ENCODE results near the gene PIP4P1. TPM values are rescaled to one million over a fixed set of nuclear protein-coding genes. Genes with fewer than 3 reads are reported as not detected.
"Not testable (repeated sequence)": the region's sequence is repeated elsewhere in the genome, so short reads cannot be mapped to it uniquely, and the experiment has no call there.

PIP4P1 gene
- total RNA-seq, 5 donors from 2014 or later (not counting 1 experiment from before 2014, with no cell fraction given): 54.2 to 72.8 (median 57.5) TPM

GRCh38 chr14:20458031-20458789, 3.0 kb downstream of the PIP4P1 start:
- Mint-ChIP-seq H3K27me3 (no peaks in the 10 kb centered on the region), H3K9me3 (no peaks in the 10 kb centered on the region), H3K4me3 (no peak overlapping the region), H3K36me3 (peaks cover 27% of the 10 kb centered on the region), H3K27ac (peak overlapping the region; percentile 52 to 65), H3K4me1 (peaks cover 24 to 41% (median 31%) of the 10 kb centered on the region in 3 donors)
- ATAC-seq (replicated peaks in 1 of 4) (no peak), DNase-seq (no peak)
- POLR2A ChIA-PET: interaction anchor here in 1 of 2 donors (0.7 kb wide), 1 partner anchor 22 kb away, joined by 3 read pairs; no protein-coding TSS in a partner anchor
- Histone ChIP-seq H3K9me3 (no peaks in the 10 kb centered on the region), H3K4me3 (ENCODE audit: control insufficient read depth in 1 of 2, extremely low read depth in 1 of 2, low read length in 1 of 2) (no peak overlapping the region), H3K4me1 (ENCODE audit: control insufficient read depth in 1 of 2, extremely low read depth in 1 of 2, insufficient read depth in 2 of 2, low read length in 2 of 2) (peaks cover 28 to 43% of the 10 kb centered on the region in 2 experiments), H3K36me3 (ENCODE audit: control insufficient read depth in 2 of 2, extremely low read depth in 1 of 2, insufficient read depth in 1 of 2, low read length in 1 of 2) (peaks cover 7 to 43% of the 10 kb centered on the region in 2 donors), H3K27ac (ENCODE audit: low read length) (no peak overlapping the region), H3K27me3 (replicated peaks in 1 of 2; ENCODE audit: control insufficient read depth in 2 of 2, extremely low read depth in 1 of 2, insufficient read depth in 2 of 2, low read length in 1 of 2) (no peaks in the 10 kb centered on the region)
- 81% methylated on average over 5 of the region's 8 CpGs for WGBS (ENCODE audit: insufficient coverage)
- CTCF ChIA-PET: no interaction called here

GRCh38 chr14:20456971-20457370, 4.3 kb downstream of the PIP4P1 start:
- Histone ChIP-seq H3K27ac (ENCODE audit: low read length) (no peak overlapping the region), H3K36me3 (ENCODE audit: control insufficient read depth in 2 of 2, extremely low read depth in 1 of 2, insufficient read depth in 1 of 2, low read length in 1 of 2) (peaks cover 9 to 49% of the 10 kb centered on the region in 2 donors), H3K27me3 (replicated peaks in 1 of 2; ENCODE audit: control insufficient read depth in 2 of 2, extremely low read depth in 1 of 2, insufficient read depth in 2 of 2, low read length in 1 of 2) (no peaks in the 10 kb centered on the region), H3K4me3 (ENCODE audit: control insufficient read depth in 1 of 2, extremely low read depth in 1 of 2, low read length in 1 of 2) (no peak overlapping the region), H3K4me1 (ENCODE audit: control insufficient read depth in 1 of 2, extremely low read depth in 1 of 2, insufficient read depth in 2 of 2, low read length in 2 of 2) (peaks cover 27 to 38% of the 10 kb centered on the region in 2 experiments), H3K9me3 (no peaks in the 10 kb centered on the region)
- WGBS (ENCODE audit: insufficient coverage): 96% methylated on average over 12 of the region's 13 CpGs
- ChIA-PET CTCF (interaction anchor here in 1 of 2 donors (0.6 kb wide), 1 partner anchor 129 kb away, joined by 4 read pairs; no protein-coding TSS in a partner anchor), POLR2A (interaction anchor here (1.0 to 3.2 kb wide), 2 partner anchors 13 kb away, joined by 3 to 13 read pairs; no protein-coding TSS in a partner anchor)
- no peak overlapping the region for H3K27ac Mint-ChIP-seq
- ATAC-seq (replicated peaks in 1 of 4) (no peak), DNase-seq (no peak)
- no peaks in the 10 kb centered on the region for H3K27me3 Mint-ChIP-seq
- H3K36me3 Mint-ChIP-seq: peaks cover 33% of the 10 kb centered on the region
- no peak overlapping the region for H3K4me3 Mint-ChIP-seq
- no peaks in the 10 kb centered on the region for H3K9me3 Mint-ChIP-seq
- H3K4me1 Mint-ChIP-seq: peaks cover 30 to 46% (median 36%) of the 10 kb centered on the region in 3 donors

DNA sequence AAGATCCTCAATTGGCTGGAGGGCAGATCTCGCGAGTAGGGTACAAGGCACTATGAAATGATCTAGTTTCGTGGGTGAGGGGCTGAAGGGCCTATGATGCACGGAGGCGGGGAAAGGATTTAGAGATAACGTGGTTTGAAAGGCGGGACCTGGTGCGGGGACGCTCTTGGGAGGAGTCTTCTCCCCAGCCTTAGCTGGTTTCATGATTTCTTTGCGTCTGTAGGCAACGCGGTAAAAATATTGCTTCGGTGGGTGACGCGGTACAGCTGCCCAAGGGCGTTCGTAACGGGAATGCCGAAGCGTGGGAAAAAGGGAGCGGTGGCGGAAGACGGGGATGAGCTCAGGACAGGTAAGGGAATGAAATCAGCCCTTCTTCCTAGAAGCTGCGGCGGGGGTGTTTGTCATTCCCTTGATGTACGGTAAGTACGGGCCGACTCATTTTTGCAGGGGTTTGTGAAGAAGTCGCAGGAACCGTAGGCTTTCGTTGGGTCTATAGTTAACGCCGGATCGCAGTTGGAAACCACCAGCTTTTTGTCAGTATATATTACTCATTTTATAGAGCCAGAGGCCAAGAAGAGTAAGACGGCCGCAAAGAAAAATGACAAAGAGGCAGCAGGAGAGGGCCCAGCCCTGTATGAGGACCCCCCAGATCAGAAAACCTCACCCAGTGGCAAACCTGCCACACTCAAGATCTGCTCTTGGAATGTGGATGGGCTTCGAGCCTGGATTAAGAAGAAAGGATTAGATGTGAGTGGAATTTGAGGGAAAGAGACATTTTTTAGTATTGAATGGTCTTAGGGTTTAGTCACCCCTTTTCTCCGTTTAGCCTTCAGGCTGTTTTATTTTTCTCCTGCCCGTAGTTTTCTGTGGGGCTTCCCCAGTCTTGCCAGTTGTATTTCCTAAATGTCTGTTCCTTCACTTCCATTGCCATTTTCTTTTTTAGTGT, 5.6 kb downstream of the PIP4P1 start:
- Histone ChIP-seq H3K27ac (ENCODE audit: low read length) (peak overlapping the region; percentile 88), H3K4me1 (ENCODE audit: control insufficient read depth in 1 of 2, extremely low read depth in 1 of 2, insufficient read depth in 2 of 2, low read length in 2 of 2) (peaks cover 26 to 31% of the 10 kb centered on the region in 2 experiments), H3K27me3 (replicated peaks in 1 of 2; ENCODE audit: control insufficient read depth in 2 of 2, extremely low read depth in 1 of 2, insufficient read depth in 2 of 2, low read length in 1 of 2) (no peaks in the 10 kb centered on the region), H3K4me3 (ENCODE audit: control insufficient read depth in 1 of 2, extremely low read depth in 1 of 2, low read length in 1 of 2) (peak overlapping the region; percentile 87 to 88), H3K36me3 (ENCODE audit: control insufficient read depth in 2 of 2, extremely low read depth in 1 of 2, insufficient read depth in 1 of 2, low read length in 1 of 2) (peaks cover 14 to 61% of the 10 kb centered on the region in 2 donors), H3K9me3 (no peaks in the 10 kb centered on the region)
- DNase-seq: peak in 21 of 35 experiments; percentile 74 to 87 (median 80)
- ChIA-PET POLR2A (interaction anchor here (0.6 to 3.2 kb wide), 10 partner anchors 14 to 228 kb away, joined by 3 to 13 read pairs (median 4); partner anchors contain the start of genes PARP2 (in 1 of the 2) and TEP1 (in 1 of the 2)), CTCF (interaction anchor here in 1 of 2 donors (0.5 to 2.8 kb wide), 8 partner anchors 22 to 1069 kb away, joined by 3 to 11 read pairs (median 4); partner anchors contain the start of gene TTC5)
- Mint-ChIP-seq H3K4me1 (peaks cover 22 to 39% (median 32%) of the 10 kb centered on the region in 3 donors), H3K36me3 (peaks cover 39% of the 10 kb centered on the region), H3K4me3 (no peak overlapping the region), H3K9me3 (no peaks in the 10 kb centered on the region), H3K27me3 (no peaks in the 10 kb centered on the region), H3K27ac (no peak overlapping the region)
- under 1% methylated on average over 36 of the region's 39 CpGs for WGBS (ENCODE audit: insufficient coverage)
- ATAC-seq (replicated peaks in 1 of 4): peak; percentile 63 to 74 (median 64)

DNA sequence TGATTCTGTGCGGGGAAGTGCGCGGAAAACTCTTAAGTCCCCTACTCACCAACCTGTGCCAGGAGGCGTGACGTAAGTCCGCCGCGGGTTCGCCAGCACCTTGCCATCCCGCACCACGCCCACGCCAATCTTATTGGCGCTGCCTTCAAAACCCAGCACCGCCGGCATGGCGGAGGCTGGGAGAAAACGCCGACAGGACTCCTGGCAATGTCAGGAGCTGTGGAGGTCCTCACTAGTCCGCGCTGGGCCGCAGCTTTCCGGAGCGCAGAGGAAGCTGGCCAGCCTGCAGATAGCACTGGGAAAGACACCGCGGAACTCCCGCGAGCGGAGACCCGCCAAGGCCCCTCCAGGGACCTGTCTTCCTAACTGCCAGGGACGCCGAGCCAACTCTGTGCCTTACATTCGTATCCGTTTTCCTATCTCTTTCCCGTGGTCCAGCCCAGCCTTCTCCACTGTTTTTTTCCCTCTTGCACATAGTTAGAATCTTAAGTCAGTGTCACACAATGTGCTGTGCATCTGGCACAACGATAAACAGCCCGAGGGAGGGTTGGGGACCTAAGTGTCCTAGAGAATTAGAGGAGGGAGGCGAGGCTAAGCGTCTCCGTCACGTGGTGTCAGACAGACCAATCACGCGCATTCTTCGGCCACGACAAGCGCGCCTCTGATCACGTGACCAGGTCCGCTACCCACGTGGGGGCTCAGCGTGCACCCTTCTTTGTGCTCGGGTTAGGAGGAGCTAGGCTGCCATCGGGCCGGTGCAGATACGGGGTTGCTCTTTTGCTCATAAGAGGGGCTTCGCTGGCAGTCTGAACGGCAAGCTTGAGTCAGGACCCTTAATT, 6.5 kb downstream of the PIP4P1 start, which contains the start of the genes APEX1 and OSGEP:
APEX1 (plus strand) TSS at position 711 of the 839 bp plus-strand sequence. CDS start 420 bp downstream, outside the sequence.
OSGEP (minus strand) TSS at position 297 of the 839 bp plus-strand sequence; CDS start at position 168, 129 bp downstream.
- Histone ChIP-seq H3K4me3 (ENCODE audit: control insufficient read depth in 1 of 2, extremely low read depth in 1 of 2, low read length in 1 of 2) (peak within 1 kb of the TSS; percentile 87 to 88), H3K4me1 (ENCODE audit: control insufficient read depth in 1 of 2, extremely low read depth in 1 of 2, insufficient read depth in 2 of 2, low read length in 2 of 2) (peaks cover 21 to 23% of the 10 kb centered on the region in 2 experiments), H3K36me3 (ENCODE audit: control insufficient read depth in 2 of 2, extremely low read depth in 1 of 2, insufficient read depth in 1 of 2, low read length in 1 of 2) (peaks cover 14 to 63% of the 10 kb centered on the region in 2 donors), H3K27me3 (replicated peaks in 1 of 2; ENCODE audit: control insufficient read depth in 2 of 2, extremely low read depth in 1 of 2, insufficient read depth in 2 of 2, low read length in 1 of 2) (no peaks in the 10 kb centered on the region), H3K9me3 (no peaks in the 10 kb centered on the region), H3K27ac (ENCODE audit: low read length) (peak within 1 kb of the TSS; percentile 88)
- POLR2A ChIA-PET: interaction anchor here (0.7 to 3.2 kb wide), 8 partner anchors 15 to 229 kb away, joined by 3 to 13 read pairs (median 4); partner anchors contain the start of genes PARP2 (in 1 of the 2) and TEP1 (in 1 of the 2)
- CTCF ChIA-PET: interaction anchor here in 1 of 2 donors (0.5 to 2.8 kb wide), 8 partner anchors 9 to 229 kb away, joined by 3 to 11 read pairs (median 4); partner anchors contain the start of gene TTC5
- Mint-ChIP-seq H3K4me3 (peak within 1 kb of the TSS in 1 of 3 donors; percentile 47), H3K36me3 (peaks cover 35% of the 10 kb centered on the region), H3K9me3 (no peaks in the 10 kb centered on the region), H3K27me3 (no peaks in the 10 kb centered on the region), H3K4me1 (peaks cover 18 to 30% (median 23%) of the 10 kb centered on the region in 3 donors), H3K27ac (no peak within 1 kb of the TSS)
- DNase-seq (peak; percentile 92 to 100 (median 98)), ATAC-seq (replicated peaks in 1 of 4) (peak; percentile 81 to 89 (median 86))
- WGBS (ENCODE audit: insufficient coverage): 0% methylated on average over 51 of the region's 56 CpGs

GRCh38 chr14:20452831-20453230, 8.4 kb downstream of the PIP4P1 start:
- H3K36me3 ChIP-seq (ENCODE audit: control insufficient read depth in 2 of 2, extremely low read depth in 1 of 2, insufficient read depth in 1 of 2, low read length in 1 of 2): peaks cover 17 to 63% of the 10 kb centered on the region in 2 donors

More at GRCh38 chr14:20452831-20453230, 8.4 kb downstream of the PIP4P1 start:
- Mint-ChIP-seq H3K36me3 (peaks cover 40% of the 10 kb centered on the region), H3K4me3 (peak overlapping the region in 2 of 3 donors; percentile 13 to 26), H3K4me1 (peaks cover 11 to 19% (median 12%) of the 10 kb centered on the region in 3 donors)
- H3K9me3 Mint-ChIP-seq; ATAC-seq (replicated peaks in 1 of 4); DNase-seq; H3K9me3 ChIP-seq; H3K27me3 Mint-ChIP-seq; H3K27ac ChIP-seq (ENCODE audit: low read length); H3K27ac Mint-ChIP-seq; H3K27me3 ChIP-seq (replicated peaks in 1 of 2; ENCODE audit: control insufficient read depth in 2 of 2, extremely low read depth in 1 of 2, insufficient read depth in 2 of 2, low read length in 1 of 2); H3K4me3 ChIP-seq (ENCODE audit: control insufficient read depth in 1 of 2, extremely low read depth in 1 of 2, low read length in 1 of 2): not testable (repeated sequence)
- CTCF ChIA-PET: interaction anchor here (0.6 to 1.3 kb wide), 3 partner anchors 37 to 113 kb away, joined by 3 to 4 read pairs (median 3); no protein-coding TSS in a partner anchor
- WGBS (ENCODE audit: insufficient coverage): 100% methylated on average over 5 of the region's 8 CpGs
- POLR2A ChIA-PET: interaction anchor here (0.6 to 0.7 kb wide), 5 partner anchors 8 to 40 kb away, joined by 3 to 8 read pairs (median 5); partner anchors contain the start of gene PIP4P1 (in 1 of the 2)
- peaks cover 17 to 21% of the 10 kb centered on the region in 2 experiments for H3K4me1 ChIP-seq (ENCODE audit: control insufficient read depth in 1 of 2, extremely low read depth in 1 of 2, insufficient read depth in 2 of 2, low read length in 2 of 2)

Measured in T-cell (primary cell).